ENCODE results near the gene EXOC3L1.

DNA sequence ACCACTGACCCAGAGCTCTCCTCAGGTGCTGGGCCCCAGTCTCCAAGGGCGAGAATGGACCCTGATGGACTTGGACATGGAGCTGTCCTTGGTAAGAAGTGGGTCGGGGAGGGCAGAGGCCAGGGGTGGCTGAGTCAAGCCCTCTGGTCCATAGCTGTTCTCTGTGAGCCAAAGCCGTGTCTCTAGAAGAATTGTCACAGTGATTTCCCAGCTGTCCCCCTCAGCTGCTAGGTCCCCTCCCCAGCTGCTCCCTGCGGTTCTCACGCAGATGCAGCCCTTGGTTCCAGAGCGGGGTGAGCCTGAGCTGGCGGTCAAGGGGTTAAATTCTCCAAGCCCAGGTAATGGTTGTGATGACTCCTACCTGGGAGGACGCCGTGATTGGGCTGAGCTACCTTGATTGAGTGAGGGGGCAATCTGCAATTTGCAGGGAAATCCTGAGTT lies 20.9 kb downstream of the EXOC3L1 start:
- no peak for TF ChIP-seq POLR2A (IDR thresholded peaks at IDR 0.05; ENCODE audit: low read depth, low read length)
- no peak for TF ChIP-seq TAF1 (IDR thresholded peaks at IDR 0.05; ENCODE audit: low read depth, low read length)
